ENCODE results near the gene PRKN.
A peak's percentile ranks its signal among the peaks of the same experiment; 100 is the strongest.

Gene PRKN

DNA sequence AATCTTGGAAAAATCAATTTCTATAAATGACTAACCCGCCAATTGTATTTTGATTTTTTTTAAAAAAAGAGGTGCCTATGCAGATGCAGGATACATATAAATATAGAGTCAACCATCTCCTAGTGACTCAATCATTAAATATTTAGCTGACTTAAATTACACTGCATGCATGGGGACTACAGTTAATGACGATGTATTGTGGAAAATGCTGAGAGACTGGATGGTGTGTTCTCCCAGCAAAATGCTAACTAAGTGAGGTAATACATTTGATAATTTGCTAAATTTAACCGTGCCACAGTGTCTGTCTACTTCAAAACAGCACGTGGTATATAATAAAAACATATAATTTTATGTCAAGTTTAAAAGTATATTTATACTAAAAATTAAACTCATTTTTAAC is 341.6 kb downstream of the PRKN start:
- FAIRE-seq (no peak), DNase-seq (ENCODE audit: insufficient read length, low spot score) (peak; percentile 4)
- TF ChIP-seq POLR2A (IDR thresholded peaks at IDR 0.05; ENCODE audit: low read depth, low read length), result no peak

DNA sequence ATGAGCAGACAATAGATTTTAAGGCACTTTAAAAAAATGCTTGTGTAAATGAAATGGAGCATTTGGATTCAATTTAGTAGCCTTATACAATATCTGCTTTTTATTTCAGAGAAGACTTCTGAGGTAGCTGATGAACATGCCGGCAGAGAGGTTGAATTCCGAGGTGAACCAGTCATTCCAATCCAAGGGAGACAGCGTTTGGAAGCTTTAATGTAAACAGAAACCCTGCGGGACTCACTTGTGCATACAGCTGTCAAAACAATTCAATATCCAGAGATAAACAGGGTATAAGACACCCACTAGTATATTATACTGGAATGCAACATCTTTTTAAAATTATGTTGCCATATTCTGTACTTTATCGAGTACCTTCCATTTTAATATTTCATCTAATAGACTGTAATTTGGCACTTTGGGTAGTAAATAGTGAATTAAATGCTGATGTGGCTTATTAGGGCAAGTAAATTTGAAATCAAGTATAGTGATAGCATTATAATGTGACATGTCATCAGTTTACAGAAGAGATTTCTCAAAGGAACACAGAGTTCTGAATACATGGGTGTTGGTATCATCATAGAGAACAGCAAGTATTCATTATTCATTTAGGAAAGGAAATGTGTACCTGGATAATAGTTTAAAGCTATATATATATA is 347.7 kb downstream of the PRKN start:
- DNase-seq (ENCODE audit: insufficient read length, low spot score) (no peak), FAIRE-seq (no peak)
- TF ChIP-seq POLR2A (IDR thresholded peaks at IDR 0.05; ENCODE audit: low read depth, low read length), result no peak

DNA sequence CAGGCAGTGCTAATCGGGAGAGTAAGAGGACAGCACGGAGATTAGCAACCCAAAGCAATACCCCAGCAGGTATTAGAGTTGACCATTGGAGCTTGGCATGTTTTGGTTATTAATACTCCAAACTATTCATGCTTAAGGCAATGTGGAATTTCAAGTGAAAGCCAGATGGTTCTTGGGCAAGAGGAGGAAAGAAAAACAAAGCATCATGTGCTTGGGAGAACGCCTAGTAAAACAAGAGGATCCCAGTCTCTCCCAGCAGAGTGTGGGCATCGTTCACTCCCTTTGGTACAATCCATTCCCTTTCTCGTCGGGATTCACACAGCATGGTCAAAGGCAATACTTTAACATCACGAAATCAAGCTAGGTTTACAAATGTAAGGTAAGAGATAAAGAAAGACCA is 349.8 kb downstream of the PRKN start:
- DNase-seq (ENCODE audit: insufficient read length, low spot score) (no peak), FAIRE-seq (no peak)
- TF ChIP-seq POLR2A (IDR thresholded peaks at IDR 0.05; ENCODE audit: low read depth, low read length), result no peak

DNA sequence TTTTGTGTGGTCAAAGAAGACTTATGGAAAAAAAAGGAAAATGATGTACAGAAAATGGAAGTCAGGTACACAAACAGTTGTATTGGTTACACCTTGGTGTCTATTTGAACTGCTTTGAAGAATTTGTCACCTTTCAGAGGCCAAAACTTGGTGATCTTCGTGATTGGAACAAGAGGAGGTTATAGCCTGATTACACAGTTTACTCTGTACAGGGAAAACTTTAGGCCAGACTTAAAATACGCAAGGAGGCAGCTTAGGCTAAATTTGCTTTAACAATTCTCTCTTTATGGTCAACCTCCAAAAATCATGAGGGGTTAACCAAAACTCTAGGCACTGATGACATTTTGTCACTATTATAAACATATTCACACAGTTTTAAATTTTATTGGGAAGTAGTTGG is 353.7 kb downstream of the PRKN start:
- FAIRE-seq, result no peak
- DNase-seq (ENCODE audit: insufficient read length, low spot score), result no peak
- no peak for TF ChIP-seq POLR2A (IDR thresholded peaks at IDR 0.05; ENCODE audit: low read depth, low read length)

DNA sequence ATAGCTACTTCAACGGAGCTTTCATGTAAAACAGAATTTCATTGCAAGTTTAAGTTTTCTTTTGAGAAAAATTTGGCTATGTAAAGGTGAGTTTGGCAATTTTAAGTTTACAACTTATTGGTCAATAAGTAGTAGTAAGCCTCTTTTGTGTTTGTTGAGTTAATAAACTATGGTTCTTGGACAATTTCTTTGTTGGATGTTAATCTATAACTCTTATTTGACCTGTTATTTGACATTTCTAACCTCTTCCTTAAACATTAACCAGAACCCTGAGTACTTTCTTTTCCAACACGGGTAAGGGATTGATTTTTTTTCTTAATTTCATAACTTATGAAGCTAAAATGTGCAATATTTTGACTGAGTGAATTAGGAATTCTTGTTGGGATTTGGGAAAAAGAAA is 354.4 kb downstream of the PRKN start:
- DNase-seq (ENCODE audit: insufficient read length, low spot score) (no peak), FAIRE-seq (no peak)
- no peak for TF ChIP-seq POLR2A (IDR thresholded peaks at IDR 0.05; ENCODE audit: low read depth, low read length)

DNA sequence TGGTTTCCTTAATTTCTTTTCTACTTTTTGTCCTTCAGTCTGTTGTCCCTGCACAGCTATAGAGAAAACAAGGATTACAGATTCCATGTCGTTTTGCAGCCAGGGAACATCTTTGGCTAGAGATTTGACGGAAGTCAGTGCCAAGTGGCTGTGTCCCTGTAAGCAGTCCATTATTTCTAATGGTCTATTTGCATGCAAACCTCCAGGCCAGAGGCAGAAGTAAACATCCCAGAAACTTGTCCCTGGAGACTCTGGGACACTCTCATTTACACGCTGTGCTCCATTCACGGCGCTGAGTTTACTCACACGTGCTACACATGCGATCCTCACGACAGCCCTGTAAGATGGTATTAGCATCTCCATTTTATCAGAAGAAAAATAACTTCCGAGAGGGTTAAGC is 355.5 kb downstream of the PRKN start:
- TF ChIP-seq POLR2A (IDR thresholded peaks at IDR 0.05; ENCODE audit: low read depth, low read length), result no peak
- no peak for FAIRE-seq
- no peak for DNase-seq (ENCODE audit: insufficient read length, low spot score)

DNA sequence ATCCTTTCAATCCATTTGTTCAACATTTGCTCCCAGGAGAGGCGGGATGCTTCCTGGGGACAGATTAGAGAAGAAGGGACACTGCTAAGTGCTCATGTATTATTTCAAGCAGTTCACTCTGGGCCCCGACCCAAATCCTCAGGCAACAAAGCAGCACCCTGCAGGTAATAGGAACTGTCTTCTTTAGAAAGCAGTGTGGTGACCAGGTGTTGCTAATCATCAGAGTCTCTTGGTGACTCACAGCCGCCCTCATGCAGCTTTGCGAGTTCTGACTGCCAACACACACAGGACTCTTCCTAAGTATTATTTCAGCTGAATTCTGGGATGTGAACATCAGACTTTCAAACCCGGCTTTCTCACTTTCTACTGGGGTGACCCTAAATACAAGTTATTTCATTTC is 356.4 kb downstream of the PRKN start:
- no peak for TF ChIP-seq POLR2A (IDR thresholded peaks at IDR 0.05; ENCODE audit: low read depth, low read length)
- no peak for DNase-seq (ENCODE audit: insufficient read length, low spot score)
- FAIRE-seq, result no peak

DNA sequence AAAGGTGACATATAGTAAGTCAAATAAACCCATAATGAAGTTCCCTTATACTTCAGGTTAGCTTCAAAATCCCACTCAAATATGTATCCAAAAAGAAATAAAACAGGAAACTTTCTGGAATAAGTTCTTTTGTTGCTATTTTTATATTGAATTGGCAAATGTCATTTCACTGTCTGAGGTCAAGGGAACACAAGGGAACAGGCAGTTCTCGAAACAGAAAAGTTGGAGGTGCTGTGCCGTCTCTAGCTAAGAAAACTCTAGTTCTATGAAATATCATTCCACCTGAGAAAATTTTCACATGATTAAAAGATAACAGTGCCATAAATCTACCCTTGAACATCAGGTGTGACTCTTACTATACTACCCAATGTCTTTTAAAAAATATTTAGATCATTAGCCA is 358.5 kb downstream of the PRKN start:
- no peak for TF ChIP-seq POLR2A (IDR thresholded peaks at IDR 0.05; ENCODE audit: low read depth, low read length)
- FAIRE-seq, result no peak
- DNase-seq (ENCODE audit: insufficient read length, low spot score), result no peak

DNA sequence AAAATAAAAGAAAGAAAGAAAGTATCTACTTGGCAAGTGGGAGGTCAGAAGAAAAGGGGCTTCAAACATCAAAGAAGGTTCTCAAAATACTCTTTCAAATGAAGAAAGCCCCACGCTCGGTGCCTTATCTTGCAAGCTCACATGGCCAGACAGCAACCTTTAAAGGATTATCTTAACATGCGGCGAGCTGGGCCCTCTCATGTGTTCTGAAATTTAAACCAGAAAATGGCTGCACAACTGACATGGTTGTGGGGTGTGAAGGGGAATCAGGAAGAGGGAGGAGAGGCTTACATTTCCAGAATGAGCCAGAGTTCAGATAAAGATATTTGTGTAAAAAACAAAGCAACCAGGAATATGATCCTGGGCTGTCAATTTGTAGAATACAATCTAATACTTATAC is 363.1 kb downstream of the PRKN start:
- no peak for FAIRE-seq
- DNase-seq (ENCODE audit: insufficient read length, low spot score), result no peak

DNA sequence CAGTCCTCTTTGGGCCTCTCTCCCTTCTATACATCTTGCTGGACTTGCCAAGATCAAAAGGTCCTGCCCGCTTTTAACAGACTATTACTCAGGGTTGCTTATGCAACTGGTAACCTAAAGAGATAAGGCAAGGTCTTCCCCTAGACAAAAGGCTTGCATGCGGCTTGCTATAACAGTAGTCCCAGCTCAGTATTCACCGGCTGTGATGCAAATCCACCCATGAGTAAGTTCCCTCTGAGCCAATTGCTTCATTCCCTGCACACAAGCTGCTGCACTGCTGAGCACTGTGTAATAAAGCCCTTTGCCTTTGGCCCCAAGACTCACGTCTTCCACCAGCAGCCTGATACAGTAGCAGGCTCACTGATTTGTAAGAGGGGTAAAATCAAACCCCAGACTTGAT is 363.8 kb downstream of the PRKN start:
- no peak for DNase-seq (ENCODE audit: insufficient read length, low spot score)
- TF ChIP-seq POLR2A (IDR thresholded peaks at IDR 0.05; ENCODE audit: low read depth, low read length), result no peak
- no peak for FAIRE-seq

More for the DNA sequence above, 363.1 kb downstream of the PRKN start:
- TF ChIP-seq POLR2A (IDR thresholded peaks at IDR 0.05; ENCODE audit: low read depth, low read length), result no peak

DNA sequence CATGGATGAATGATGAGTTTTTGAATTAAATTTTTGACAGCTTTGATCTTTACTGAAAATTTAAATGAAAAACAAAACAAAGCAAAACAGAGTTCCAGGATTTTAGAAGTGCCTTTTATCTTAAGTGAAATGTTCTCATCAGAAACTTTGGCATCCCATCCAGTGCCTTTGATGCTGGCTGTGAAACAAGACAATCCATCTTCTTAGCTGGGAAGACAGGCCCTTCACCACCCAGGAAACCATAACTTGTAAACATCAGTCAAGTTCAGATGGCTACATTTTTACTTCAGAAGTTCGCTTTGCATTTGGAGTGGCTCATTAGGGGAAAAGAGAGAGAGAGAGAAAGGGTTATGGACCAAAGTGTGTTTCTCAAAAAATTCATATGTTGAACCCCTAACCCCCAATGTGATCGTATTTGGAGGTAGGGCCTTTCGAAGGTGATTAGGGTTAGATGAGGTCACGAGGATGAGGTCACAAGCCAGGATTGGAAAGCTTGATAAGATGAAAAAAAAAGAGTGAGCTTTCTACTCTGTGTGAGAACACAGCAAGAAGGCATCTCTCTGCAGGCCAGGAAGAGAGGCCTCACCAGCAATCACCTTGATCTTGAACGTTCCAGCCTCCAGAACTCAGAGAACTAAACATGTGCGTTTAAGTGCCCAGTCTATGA is 366.5 kb downstream of the PRKN start:
- no peak for DNase-seq (ENCODE audit: insufficient read length, low spot score)
- no peak for FAIRE-seq
- no peak for TF ChIP-seq POLR2A (IDR thresholded peaks at IDR 0.05; ENCODE audit: low read depth, low read length)

DNA sequence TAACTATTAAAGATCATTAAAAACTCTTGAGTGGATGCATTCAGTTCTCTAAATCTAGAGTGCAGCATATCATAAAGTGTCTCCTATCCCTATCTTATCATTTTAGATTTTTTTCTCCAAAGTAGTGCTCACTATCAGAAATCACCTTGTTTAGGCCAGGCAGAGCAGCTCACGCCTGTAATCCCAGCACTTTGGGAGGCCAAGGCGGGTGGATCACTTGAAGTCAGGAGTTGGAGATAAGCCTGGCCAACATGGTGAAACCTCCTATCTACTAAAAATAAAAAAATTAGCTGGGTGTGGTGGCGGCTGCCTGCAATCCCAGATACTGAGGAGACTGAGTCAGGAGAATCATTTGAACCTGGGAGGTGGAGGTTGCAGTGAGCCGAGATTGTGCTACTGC is 368.9 kb downstream of the PRKN start:
- FAIRE-seq (no peak), DNase-seq (ENCODE audit: insufficient read length, low spot score) (no peak)
- no peak for TF ChIP-seq POLR2A (IDR thresholded peaks at IDR 0.05; ENCODE audit: low read depth, low read length)

DNA sequence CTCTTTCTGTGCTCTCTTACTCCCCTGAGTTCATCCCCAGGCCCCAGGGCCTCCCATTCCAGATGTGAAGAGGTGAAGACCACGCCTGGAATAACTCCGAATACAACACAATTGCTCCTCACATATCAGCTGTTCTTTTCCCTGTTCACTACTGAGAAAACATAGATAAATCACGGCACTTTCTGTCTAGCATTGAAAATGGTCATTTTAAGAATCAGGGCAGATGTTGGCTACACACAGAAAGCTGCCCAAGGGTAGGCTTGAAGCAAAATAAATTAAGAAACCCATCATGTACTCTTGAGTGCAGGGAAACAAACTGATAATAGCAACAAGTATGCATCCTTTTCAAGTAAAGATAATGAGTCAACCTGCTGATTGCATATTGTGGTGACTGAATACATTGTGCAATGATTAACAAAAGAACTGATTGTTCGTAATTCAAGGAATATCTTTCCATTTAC is 382.5 kb downstream of the PRKN start:
- DNase-seq (ENCODE audit: insufficient read length, low spot score), result no peak

DNA sequence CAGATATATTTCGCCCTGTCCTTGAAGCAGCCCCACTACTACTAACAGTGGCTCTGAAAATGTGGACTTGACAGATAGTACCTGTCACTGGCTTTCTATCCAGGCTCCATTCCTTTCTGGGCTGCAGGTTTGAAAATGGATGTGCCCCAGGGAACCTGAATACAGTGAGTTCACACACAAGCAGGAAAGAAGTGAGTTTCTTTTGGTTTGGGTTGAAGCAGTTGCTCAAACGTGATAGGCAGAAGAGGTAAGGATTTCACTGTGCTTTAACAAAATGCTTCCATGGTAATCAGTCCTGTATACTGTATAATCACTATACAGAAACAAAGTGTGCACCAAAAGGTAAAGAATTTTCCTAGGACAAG is 382.9 kb downstream of the PRKN start:
- no peak for TF ChIP-seq POLR2A (IDR thresholded peaks at IDR 0.05; ENCODE audit: low read depth, low read length)
- DNase-seq (ENCODE audit: insufficient read length, low spot score), result no peak
- FAIRE-seq, result no peak

More for the DNA sequence above, 382.5 kb downstream of the PRKN start:
- FAIRE-seq, result peak; percentile 52
- no peak for TF ChIP-seq POLR2A (IDR thresholded peaks at IDR 0.05; ENCODE audit: low read depth, low read length)

DNA sequence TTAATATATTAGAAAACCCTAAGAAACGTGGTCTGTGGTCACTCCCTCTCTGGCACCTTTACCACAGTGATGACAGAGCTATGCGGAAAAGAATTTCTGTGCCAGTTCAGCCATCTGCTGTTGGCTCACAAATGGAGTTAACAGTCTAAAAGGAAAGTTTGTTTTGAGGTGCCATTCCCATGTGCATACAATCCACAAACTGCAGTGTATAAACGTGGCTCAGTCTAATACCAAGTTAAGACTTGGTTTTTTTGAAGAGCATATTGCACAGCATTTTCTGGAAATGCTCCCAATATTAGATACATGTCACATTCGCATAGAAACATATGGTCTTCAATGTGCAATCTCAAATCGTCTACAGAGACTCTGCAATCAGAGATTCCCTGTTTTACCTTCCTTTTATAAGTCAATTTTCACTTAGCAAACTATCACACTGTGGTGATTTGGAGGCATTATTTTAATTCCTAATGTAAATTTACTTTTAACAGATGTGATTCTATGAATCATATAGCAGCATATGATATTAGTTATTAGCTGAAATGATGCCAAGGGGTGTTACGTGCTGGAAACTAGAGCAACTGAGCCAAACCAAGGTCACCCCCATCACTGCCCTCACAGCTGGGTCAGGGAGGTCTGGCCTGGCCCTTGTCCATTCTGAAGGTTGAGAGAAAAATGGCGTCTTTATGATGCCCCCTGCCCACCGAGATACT is 383.5 kb downstream of the PRKN start:
- FAIRE-seq (no peak), DNase-seq (ENCODE audit: insufficient read length, low spot score) (no peak)
- no peak for TF ChIP-seq POLR2A (IDR thresholded peaks at IDR 0.05; ENCODE audit: low read depth, low read length)
